ENCODE results near the gene NPHP4. TPM values are rescaled to one million over a fixed set of nuclear protein-coding genes. Genes with fewer than 3 reads are reported as not detected.

The NPHP4 gene
- total and polyA plus RNA-seq, 10 of the 15 experiments (the other 5 are each of a cell fraction or from before 2014, with no cell fraction given), result 0.16 to 10.5 (median 3.1) TPM

DNA sequence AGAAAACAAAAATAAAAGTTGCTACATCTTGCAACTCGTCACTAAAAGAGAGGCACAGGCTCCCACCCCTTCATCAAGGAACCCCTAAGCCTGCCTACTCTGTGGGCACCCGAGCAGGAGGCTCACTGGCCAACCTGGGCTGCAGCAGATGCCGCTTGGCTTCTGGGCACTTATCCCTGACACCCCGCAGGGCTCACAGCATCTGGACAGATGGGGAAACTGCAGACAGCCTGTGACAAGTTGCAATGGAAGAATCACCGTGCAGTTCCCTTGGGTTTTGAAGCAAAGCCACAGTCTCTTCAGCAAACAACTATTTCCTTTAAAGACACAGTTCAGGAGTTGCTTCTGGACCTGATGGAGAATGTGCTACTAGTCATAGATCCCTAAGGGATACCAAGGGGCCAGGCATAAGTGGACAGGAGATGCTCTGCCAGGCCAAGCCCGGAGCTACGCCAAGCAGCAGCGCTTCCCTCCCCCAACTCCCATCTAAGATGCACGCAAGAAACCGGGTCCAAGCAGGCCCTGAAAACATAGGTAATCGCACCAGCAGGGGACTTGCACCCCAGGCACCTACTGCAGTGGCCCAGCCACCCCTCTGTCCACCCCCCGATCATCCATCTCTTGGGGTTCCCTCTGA lies 170.6 kb downstream of the NPHP4 start:
- ChIA-PET POLR2A (no interaction called here), SMC1A (ENCODE audit: uncharacterized antibody, unreplicated experiment) (no interaction called here), CTCF (no interaction called here), RAD21 (ENCODE audit: unreplicated experiment) (no interaction called here)
- DNase-seq (ENCODE audit: low read depth, low spot score) (no peak), ATAC-seq (no peak), FAIRE-seq (no peak)
- in situ Hi-C loops (cut with MboI), result no loop called here
- no peak overlapping the region for H3K27ac ChIP-seq (ENCODE audit: control insufficient read depth, insufficient read depth)
- H3K4me1 ChIP-seq (ENCODE audit: control insufficient read depth, insufficient read depth, low read length), result no peaks in the 10 kb centered on the region
- H3K27me3 ChIP-seq (replicated peaks in 1 of 2; ENCODE audit: control insufficient read depth in 2 of 2, insufficient read depth in 2 of 2, low read length in 1 of 2), result no peaks in the 10 kb centered on the region
- H3K9me3 ChIP-seq (replicated peaks; ENCODE audit: control insufficient read depth, insufficient read depth, low read length), result no peaks in the 10 kb centered on the region
- H2AFZ ChIP-seq (ENCODE audit: control insufficient read depth, low read depth, low read length), result no peak overlapping the region
- H4K20me1 ChIP-seq (ENCODE audit: control insufficient read depth, insufficient read depth), result no peaks in the 10 kb centered on the region
- no TSS peak for BruUV-seq (replicated peaks)
- intact Hi-C loops (cut with micrococcal nuclease; ENCODE audit: unreplicated experiment), result no loop called here
- H3K4me3 ChIP-seq, result no peak overlapping the region
- TF ChIP-seq POLR2A (IDR thresholded peaks at IDR 0.05; ENCODE audit: low read depth, low read length) (no peak), NRF1 (conservative IDR thresholded peaks at IDR 0.05; ENCODE audit: low read depth, low read length) (no peak), YBX1 (IDR thresholded peaks at IDR 0.05) (no peak), RUNX3 (IDR thresholded peaks at IDR 0.05; ENCODE audit: low read length) (no peak), BACH1 (IDR thresholded peaks at IDR 0.05; ENCODE audit: borderline replicate concordance) (no peak), NBN (IDR thresholded peaks at IDR 0.05) (no peak)
- TF ChIP-seq, protein P1, sequence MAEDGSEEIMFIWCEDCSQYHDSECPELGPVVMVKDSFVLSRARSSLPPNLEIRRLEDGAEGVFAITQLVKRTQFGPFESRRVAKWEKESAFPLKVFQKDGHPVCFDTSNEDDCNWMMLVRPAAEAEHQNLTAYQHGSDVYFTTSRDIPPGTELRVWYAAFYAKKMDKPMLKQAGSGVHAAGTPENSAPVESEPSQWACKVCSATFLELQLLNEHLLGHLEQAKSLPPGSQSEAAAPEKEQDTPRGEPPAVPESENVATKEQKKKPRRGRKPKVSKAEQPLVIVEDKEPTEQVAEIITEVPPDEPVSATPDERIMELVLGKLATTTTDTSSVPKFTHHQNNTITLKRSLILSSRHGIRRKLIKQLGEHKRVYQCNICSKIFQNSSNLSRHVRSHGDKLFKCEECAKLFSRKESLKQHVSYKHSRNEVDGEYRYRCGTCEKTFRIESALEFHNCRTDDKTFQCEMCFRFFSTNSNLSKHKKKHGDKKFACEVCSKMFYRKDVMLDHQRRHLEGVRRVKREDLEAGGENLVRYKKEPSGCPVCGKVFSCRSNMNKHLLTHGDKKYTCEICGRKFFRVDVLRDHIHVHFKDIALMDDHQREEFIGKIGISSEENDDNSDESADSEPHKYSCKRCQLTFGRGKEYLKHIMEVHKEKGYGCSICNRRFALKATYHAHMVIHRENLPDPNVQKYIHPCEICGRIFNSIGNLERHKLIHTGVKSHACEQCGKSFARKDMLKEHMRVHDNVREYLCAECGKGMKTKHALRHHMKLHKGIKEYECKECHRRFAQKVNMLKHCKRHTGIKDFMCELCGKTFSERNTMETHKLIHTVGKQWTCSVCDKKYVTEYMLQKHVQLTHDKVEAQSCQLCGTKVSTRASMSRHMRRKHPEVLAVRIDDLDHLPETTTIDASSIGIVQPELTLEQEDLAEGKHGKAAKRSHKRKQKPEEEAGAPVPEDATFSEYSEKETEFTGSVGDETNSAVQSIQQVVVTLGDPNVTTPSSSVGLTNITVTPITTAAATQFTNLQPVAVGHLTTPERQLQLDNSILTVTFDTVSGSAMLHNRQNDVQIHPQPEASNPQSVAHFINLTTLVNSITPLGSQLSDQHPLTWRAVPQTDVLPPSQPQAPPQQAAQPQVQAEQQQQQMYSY (CRISPR knock-in tag; IDR thresholded peaks at IDR 0.05), result no peak
- TF ChIP-seq, protein P2, sequence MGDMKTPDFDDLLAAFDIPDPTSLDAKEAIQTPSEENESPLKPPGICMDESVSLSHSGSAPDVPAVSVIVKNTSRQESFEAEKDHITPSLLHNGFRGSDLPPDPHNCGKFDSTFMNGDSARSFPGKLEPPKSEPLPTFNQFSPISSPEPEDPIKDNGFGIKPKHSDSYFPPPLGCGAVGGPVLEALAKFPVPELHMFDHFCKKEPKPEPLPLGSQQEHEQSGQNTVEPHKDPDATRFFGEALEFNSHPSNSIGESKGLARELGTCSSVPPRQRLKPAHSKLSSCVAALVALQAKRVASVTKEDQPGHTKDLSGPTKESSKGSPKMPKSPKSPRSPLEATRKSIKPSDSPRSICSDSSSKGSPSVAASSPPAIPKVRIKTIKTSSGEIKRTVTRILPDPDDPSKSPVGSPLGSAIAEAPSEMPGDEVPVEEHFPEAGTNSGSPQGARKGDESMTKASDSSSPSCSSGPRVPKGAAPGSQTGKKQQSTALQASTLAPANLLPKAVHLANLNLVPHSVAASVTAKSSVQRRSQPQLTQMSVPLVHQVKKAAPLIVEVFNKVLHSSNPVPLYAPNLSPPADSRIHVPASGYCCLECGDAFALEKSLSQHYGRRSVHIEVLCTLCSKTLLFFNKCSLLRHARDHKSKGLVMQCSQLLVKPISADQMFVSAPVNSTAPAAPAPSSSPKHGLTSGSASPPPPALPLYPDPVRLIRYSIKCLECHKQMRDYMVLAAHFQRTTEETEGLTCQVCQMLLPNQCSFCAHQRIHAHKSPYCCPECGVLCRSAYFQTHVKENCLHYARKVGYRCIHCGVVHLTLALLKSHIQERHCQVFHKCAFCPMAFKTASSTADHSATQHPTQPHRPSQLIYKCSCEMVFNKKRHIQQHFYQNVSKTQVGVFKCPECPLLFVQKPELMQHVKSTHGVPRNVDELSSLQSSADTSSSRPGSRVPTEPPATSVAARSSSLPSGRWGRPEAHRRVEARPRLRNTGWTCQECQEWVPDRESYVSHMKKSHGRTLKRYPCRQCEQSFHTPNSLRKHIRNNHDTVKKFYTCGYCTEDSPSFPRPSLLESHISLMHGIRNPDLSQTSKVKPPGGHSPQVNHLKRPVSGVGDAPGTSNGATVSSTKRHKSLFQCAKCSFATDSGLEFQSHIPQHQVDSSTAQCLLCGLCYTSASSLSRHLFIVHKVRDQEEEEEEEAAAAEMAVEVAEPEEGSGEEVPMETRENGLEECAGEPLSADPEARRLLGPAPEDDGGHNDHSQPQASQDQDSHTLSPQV (IDR thresholded peaks at IDR 0.05), result no peak
- H3K4me2 ChIP-seq (ENCODE audit: control insufficient read depth, insufficient read depth), result no peak overlapping the region
- no peak overlapping the region for H3K9ac ChIP-seq (ENCODE audit: control insufficient read depth, insufficient read depth, low read length)
- 9% methylated on average over 12 of the region's 12 CpGs for WGBS (ENCODE audit: insufficient coverage, insufficient replicate concordance, low lambda C conversion rate, missing lambda C conversion rate)
- H3K79me2 ChIP-seq (ENCODE audit: control insufficient read depth, insufficient read depth, low read length), result no peaks in the 10 kb centered on the region
- no peaks in the 10 kb centered on the region for H3K36me3 ChIP-seq (ENCODE audit: control insufficient read depth in 2 of 2, insufficient read depth in 2 of 2, low read length in 1 of 2)

All from GM12878 (cell line).